ENCODE data around the gene C12orf57.

C12orf57 gene

DNA sequence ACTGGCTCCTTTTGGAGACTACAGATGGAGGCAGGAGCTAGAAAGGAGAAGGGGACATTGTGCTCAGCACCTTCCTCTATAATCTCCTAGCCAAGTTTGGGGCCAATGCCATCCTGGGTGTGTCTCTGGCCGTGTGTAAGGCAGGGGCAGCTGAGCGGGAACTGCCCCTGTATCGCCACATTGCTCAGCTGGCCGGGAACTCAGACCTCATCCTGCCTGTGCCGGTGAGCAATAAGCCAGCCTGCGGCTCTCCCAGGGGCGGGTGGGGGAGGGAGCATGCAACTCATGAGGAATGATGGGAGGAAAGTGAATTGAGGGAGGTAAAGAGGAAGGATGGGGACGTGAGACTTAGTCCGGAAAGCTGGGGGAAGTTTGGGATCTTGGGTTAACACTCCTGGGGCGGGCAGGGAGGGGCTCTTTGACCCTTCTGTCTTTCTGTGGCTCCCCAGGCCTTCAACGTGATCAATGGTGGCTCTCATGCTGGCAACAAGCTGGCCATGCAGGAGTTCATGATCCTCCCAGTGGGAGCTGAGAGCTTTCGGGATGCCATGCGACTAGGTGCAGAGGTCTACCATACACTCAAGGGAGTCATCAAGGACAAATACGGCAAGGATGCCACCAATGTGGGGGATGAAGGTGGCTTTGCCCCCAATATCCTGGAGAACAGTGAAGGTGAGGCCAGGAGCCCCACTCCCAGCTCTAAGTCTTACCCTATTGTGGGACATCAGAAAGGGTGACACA is 26.2 kb upstream of the C12orf57 start:
- DNase-seq: no peak
- no peak for ATAC-seq

- no peak for DNase-seq
- ATAC-seq: no peak
These were observed 24.2 kb upstream of the C12orf57 start for GRCh38 chr12:6919588-6919987.

- ATAC-seq (no peak), DNase-seq (no peak)
These were observed 22.3 kb upstream of the C12orf57 start for GRCh38 chr12:6921539-6921938.

DNA sequence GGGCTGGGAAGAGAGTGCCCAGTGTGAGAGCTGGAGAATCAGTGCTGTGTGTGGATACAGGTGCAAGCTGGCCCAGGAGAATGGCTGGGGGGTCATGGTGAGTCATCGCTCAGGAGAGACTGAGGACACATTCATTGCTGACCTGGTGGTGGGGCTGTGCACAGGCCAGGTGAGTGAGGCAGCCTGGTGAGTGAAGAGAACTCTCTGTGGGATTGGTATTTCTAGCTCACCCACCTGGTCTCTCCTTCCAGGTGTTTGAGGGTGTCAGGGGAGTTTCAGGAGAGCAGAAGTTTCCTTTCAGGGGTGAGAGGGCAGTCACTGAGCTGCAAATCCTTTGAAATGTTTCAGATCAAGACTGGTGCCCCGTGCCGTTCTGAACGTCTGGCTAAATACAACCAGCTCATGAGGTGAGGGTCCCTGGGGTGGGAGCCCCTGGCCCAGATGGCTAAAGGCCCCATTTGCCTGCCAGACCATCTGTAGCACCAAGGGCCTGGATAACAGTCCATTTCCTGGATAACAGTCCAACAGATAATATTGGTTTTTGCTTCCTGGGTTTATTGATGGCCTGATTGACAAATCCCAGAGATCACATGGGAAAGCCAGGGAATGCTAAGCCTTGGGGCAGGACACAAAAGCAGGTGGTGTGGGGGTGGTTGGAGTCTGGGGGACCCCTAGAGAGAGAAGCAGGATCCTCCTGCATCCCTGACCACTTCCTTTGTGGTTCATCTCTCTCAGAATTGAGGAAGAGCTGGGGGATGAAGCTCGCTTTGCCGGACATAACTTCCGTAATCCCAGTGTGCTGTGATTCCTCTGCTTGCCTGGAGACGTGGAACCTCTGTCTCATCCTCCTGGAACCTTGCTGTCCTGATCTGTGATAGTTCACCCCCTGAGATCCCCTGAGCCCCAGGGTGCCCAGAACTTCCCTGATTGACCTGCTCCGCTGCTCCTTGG is 21.6 kb upstream of the C12orf57 start:
- DNase-seq (no peak), ATAC-seq (no peak)

DNA sequence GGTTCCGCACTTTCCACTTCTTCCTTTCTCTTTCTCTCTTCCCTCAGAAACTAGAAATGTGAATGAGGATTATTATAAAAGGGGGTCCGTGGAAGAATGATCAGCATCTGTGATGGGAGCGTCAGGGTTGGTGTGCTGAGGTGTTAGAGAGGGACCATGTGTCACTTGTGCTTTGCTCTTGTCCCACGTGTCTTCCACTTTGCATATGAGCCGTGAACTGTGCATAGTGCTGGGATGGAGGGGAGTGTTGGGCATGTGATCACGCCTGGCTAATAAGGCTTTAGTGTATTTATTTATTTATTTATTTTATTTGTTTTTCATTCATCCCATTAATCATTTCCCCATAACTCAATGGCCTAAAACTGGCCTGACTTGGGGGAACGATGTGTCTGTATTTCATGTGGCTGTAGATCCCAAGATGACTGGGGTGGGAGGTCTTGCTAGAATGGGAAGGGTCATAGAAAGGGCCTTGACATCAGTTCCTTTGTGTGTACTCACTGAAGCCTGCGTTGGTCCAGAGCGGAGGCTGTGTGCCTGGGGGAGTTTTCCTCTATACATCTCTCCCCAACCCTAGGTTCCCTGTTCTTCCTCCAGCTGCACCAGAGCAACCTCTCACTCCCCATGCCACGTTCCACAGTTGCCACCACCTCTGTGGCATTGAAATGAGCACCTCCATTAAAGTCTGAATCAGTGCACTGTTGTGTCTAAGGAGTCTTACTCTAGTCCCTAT is 20.7 kb upstream of the C12orf57 start:
- no peak for DNase-seq

DNA sequence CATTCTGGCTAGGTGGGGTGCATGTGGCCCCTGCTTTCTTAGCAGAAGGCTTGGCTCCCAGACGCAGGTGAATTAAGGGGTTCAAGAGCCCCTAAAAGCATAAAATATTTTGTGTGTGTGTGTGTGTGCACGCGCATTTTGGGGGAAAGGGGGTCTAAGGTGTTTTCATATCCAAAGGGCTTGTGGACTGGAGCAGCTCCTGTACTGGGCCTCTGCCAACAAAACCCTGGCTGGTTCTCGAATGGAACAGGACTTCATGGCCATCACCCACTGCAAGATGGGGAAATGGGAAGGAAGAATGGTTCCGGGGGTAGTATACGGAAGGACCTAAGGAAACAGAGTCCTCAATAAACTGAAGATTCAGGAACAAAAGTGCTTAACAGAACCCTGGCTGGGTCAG is 20.0 kb upstream of the C12orf57 start:
- no peak for ATAC-seq

More for the DNA sequence above, 20.7 kb upstream of the C12orf57 start:
- no peak for ATAC-seq

GRCh38 chr12:6925239-6925539 is 18.6 kb upstream of the C12orf57 start:
- DNase-seq (no peak), ATAC-seq (no peak)

More for the DNA sequence above, 20.0 kb upstream of the C12orf57 start:
- no peak for DNase-seq

GRCh38 chr12:6925540-6926279 is 18.1 kb upstream of the C12orf57 start:
- ATAC-seq (no peak), DNase-seq (no peak)

- DNase-seq: peak; percentile 62
- ATAC-seq: peak; percentile 24
These were observed 16.3 kb upstream of the C12orf57 start, which contains the start of gene ATN1 for GRCh38 chr12:6927379-6928021. ATN1 (plus strand) TSS chr12:6927959; CDS start chr12:6934002, 6,043 bp downstream.

GRCh38 chr12:6928022-6928702 is 15.7 kb upstream of the C12orf57 start:
- DNase-seq (no peak), ATAC-seq (peak; percentile 7)

DNA sequence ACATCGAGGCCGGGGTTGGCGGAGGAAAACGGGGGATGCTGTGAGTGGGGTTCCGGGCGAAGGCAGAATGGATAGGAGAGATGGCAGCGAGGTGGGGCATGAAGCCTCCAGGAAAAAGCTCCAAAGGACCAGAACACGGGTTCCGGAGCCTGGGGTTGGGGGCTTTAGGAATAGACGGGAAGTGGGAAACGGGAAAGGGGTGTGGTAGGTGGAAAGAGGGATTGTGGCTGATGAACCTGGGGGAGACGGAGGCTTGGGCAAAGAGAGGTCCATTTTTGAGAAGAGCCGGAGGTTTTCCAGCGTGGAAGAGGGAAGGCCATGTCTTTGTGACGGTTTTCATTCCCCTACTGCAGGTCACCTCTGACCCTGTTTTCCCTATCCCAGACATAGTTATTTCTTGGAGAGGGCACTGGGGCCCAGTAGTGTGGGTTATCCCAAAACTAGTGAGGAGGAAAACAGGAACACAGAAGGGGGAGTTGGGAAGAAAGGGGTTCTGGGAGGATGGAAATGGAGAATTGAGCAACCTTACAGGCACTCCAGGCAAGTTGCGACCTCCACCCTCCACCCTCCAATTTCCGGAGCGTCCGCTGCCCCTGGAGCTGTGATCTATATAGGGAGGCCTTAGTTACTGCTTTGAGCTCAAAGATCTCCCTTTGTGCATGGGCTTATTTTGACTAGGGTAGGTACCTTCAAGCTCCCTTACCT is 15.0 kb upstream of the C12orf57 start:
- DNase-seq (no peak), ATAC-seq (no peak)

GRCh38 chr12:6929466-6930452 is 14.1 kb upstream of the C12orf57 start:
- DNase-seq (no peak), ATAC-seq (no peak)

- no peak for DNase-seq
- ATAC-seq: no peak
These were observed 11.1 kb upstream of the C12orf57 start for GRCh38 chr12:6932766-6933165.

GRCh38 chr12:6934110-6934509 is 9.7 kb upstream of the C12orf57 start:
- DNase-seq: no peak
- ATAC-seq: no peak

- no peak for DNase-seq
These were observed 8.2 kb upstream of the C12orf57 start for GRCh38 chr12:6935371-6936193.

DNA sequence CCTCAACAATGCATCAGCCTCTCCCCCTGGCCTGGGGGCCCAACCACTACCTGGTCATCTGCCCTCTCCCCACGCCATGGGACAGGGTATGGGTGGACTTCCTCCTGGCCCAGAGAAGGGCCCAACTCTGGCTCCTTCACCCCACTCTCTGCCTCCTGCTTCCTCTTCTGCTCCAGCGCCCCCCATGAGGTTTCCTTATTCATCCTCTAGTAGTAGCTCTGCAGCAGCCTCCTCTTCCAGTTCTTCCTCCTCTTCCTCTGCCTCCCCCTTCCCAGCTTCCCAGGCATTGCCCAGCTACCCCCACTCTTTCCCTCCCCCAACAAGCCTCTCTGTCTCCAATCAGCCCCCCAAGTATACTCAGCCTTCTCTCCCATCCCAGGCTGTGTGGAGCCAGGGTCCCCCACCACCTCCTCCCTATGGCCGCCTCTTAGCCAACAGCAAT is 7.6 kb upstream of the C12orf57 start:
- no peak for DNase-seq
- no peak for ATAC-seq

More at GRCh38 chr12:6935371-6936193, 8.2 kb upstream of the C12orf57 start:
- ATAC-seq: no peak

DNA sequence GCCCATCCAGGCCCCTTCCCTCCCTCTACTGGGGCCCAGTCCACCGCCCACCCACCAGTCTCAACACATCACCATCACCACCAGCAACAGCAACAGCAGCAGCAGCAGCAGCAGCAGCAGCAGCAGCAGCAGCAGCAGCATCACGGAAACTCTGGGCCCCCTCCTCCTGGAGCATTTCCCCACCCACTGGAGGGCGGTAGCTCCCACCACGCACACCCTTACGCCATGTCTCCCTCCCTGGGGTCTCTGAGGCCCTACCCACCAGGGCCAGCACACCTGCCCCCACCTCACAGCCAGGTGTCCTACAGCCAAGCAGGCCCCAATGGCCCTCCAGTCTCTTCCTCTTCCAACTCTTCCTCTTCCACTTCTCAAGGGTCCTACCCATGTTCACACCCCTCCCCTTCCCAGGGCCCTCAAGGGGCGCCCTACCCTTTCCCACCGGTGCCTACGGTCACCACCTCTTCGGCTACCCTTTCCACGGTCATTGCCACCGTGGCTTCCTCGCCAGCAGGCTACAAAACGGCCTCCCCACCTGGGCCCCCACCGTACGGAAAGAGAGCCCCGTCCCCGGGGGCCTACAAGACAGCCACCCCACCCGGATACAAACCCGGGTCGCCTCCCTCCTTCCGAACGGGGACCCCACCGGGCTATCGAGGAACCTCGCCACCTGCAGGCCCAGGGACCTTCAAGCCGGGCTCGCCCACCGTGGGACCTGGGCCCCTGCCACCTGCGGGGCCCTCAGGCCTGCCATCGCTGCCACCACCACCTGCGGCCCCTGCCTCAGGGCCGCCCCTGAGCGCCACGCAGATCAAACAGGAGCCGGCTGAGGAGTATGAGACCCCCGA is 7.0 kb upstream of the C12orf57 start:
- peak; percentile 55 for ATAC-seq
- peak; percentile 78 for DNase-seq

Measured in stimulated activated naive CD8-positive, alpha-beta T cell treated with anti-CD3 and anti-CD28 coated beads, Interleukin-15, Interleukin-2, amounts not matched to agents 100 U/mL and 50 U/mL, for 24 hours (primary cell).